ENCODE results near the gene TSPAN18.

The TSPAN18 gene

DNA sequence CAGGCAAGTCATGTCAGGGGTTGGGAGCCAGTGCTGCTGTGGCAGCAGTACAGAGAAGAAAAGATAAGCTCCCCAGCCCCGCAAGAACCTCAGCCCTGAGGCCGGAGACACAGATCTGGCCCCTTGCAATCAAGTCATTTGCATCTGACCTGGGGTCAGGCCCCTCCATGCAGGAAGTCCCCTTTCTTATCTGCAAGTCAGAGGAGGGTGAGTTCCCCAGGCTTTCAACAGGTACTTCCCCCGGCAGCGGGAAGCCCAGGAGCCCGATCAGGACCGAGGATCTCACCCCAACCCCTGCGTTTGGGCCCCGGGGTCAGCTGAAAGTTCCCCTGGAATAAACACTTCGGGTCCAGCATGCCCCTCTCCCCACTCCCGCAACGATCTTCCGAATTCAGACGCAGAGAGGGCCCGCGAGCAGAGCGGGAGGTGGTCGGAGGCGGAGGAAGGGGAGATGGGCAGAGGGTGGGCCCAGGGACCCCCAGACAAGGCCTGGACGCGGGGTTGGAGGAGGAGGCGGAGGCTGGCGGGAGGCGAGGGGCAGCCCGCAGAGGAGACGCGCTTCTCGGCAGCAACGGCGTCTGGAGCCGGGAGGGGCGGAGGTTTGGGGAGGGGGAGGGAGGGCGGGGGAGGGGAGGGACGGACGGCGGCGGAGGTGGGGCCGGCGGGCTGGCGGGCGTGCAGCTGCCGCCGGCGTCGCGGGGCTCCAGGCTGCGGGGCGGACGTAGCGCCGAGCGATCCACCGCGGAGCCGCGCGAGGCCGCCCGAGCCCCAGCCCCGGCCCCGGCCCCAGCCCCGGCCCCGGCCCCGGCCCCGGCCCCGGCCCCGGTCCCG is at the start of gene TSPAN18:
Gene TSPAN18, plus strand, starts transcription at position 680 of the 831 bp plus-strand sequence. CDS start 179,455 bp downstream, outside the sequence.
- DNase-seq: no peak

DNA sequence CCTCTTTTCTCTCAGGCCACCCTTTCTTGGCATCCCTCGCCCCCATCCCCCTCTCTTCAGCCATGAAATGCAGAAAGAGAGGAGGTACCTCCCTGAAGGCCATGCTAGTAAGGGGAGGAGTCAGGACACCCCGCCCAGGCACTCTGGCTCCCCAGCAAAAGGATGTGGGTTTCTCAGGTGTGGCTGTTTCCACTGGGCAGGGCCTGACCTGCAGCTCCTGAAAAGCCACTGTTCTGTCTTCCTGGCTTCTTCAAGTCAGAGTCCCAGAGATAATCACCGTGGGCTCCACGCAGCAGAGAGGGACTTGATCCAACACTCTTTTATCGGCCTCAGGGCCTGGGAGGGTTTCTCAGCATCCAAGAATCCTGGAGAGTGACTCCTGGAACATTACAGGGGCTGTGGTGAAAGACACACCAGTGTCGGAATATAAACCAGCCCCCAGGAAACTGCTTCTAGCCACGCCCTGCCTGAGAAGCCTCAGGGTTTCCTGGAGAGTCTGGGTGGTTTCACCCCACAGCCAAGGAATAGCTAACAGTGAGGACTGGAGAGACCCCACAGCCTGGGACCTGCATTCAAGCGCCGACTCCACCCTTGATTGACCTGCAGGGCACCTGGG is 45.7 kb upstream of the TSPAN18 start:
- peak; percentile 77 for DNase-seq

- peak; percentile 51 for DNase-seq
Observed at GRCh38 chr11:44681698-44682097, 45.1 kb upstream of the TSPAN18 start.

DNA sequence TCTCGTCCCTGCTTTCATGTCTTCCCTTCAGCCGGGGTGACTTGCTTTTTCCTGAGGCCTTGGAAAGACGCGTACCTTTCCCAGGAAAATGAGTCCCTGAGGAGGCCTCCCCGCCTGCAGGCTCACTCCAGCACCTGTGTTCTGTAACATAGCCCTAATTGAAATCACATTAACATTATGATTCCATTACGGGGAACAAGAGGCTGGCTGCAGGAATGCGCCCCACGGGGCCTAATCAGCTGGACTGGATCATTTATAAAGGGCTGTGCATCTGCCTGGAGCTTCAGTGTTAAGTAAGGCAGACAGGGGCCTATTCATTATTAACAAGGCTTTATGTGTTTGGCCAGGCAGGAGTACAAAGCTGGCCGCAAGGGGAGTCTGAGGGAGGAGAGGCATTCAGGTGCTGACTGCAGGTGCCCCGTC is 41.9 kb upstream of the TSPAN18 start:
- no peak for DNase-seq

DNA sequence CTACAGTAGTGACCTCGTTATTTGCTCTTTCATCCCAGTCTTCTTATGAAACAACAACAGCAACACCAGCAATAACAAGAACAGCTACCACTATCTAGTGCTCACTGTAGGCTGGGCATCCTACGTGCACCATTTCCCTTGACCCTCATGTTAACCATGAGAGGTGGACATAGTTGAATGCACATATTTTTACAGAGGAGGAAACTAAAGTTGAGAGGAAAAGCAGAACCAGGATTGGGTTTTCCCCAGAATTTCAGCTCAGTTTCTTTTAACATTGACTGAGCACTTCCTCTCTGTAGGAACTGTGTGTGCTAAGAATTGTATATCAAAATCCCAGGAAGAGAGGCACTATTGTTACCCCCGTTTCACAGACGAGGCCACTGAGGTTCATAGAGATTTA is 39.4 kb upstream of the TSPAN18 start:
- no peak for DNase-seq

DNA sequence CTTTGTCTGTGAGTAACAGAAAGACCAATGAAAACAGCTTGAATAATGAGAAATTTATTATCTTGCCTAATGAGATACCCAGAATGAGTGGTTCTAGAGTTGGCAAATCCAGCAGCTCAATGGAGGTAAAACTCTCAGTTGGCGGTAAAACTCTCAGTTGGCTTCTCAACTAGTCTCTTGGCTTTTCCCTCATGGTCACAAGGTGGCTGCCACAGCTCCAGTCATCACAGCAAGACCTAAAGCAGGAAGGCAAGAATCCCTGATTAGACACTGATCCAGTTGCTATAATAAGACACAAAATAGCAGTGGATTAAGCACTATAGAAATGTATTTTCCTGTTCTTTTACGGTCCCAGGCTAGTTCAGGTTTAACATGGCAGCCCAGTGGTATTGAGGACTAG is 37.5 kb upstream of the TSPAN18 start:
- no peak for DNase-seq

- DNase-seq: no peak
Observed at GRCh38 chr11:44690651-44691050, 36.1 kb upstream of the TSPAN18 start.

GRCh38 chr11:44692460-44692859 is 34.3 kb upstream of the TSPAN18 start:
- no peak for DNase-seq

GRCh38 chr11:44693654-44694119 is 33.1 kb upstream of the TSPAN18 start:
- DNase-seq: no peak

- DNase-seq: no peak
Observed at GRCh38 chr11:44694443-44694842, 32.3 kb upstream of the TSPAN18 start.

DNA sequence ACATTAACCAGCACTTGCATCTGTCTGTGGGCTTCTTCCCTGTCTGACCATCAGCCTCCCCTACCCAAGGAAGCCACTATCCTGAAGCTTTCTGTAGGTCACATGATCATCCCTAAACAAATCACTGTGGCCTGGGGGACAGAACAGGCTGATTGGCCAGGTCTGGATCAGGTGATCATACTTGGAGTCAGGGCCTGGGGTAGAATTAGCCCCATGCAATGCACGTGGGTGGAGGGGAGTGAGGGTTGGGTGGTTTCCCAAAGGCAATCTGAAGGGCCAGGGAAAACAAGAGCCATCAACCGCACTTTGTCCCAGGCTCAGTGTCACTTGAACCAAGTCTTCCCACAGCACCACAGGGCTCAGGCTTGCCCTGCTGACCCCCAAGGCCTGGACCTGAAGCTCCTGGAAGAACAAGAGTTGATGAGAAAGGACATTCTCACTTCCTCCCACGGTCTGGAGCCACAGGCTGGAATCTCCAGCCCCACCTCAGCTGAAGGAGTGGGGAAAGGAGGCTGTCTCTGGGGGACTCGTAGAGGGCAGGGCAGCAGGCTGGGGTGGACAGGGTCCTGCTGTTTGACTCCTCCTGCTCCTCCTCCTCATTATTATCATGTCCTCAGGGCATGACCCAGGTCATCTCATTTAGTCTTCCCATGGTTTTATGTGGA is 31.5 kb upstream of the TSPAN18 start:
- DNase-seq: no peak

- DNase-seq: no peak
Observed at GRCh38 chr11:44698252-44698912, 28.4 kb upstream of the TSPAN18 start.

- DNase-seq: no peak
Observed at GRCh38 chr11:44699497-44700408, 27.0 kb upstream of the TSPAN18 start.

DNA sequence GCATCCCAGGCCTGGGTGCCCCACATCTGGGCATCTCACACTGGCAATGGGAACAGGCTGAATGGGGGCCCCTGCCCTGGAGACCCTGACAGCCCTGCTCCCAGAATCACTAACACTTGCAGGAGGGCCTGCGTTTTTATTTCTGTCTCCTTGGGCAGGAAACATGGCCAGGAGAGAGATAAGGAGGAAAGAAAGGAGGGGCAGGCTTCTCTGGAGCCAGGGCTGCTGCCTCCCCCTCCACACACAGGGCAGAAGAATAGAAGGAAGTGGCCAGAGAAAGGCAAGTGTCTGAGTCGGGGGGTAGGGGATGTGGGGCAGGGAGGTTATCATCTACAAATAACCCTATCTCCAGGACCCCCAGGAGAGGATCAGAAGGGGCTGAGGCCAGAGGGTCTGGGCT is 25.5 kb upstream of the TSPAN18 start:
- no peak for DNase-seq

DNA sequence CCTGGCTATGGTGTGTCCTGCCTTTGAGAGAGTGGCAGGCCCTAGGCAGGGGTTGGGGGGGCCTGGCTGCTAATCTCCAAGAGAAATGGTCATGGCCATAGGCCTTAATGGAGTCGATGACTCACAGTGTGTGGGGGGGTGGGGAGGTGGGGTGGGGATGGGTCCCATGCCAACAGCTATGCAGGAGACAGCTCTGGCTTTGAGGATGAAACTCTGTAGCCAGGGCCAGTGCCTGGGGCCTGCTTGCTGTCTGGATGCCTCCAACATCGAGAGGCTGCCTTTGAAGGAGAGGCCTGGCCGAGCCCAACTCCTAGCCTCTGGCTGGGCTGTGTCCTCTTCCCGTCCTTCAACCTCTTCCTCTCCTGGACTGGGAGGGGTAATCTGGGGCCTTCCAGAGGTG is 23.9 kb upstream of the TSPAN18 start:
- no peak for DNase-seq

DNA sequence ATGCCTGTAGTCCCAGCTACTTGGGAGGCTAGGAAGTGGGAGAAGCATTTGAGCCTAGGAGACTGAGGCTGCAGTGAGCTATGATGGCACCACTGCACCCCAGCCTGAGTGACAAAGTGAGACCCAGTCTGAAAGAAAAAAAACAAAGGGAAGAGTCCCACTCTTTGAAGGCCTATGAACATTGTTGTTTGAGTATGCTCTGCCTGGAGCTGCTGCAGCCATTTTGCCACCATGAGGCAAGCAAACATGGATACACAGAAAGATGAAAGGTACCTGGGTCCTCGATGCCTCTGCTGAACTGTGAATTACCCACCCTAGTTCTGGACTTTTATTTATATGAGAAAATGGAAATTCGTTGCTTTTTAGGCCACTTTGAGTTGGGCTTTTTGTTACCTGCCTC is 19.7 kb upstream of the TSPAN18 start:
- DNase-seq: no peak

GRCh38 chr11:44708009-44708408 is 18.8 kb upstream of the TSPAN18 start:
- no peak for DNase-seq

DNA sequence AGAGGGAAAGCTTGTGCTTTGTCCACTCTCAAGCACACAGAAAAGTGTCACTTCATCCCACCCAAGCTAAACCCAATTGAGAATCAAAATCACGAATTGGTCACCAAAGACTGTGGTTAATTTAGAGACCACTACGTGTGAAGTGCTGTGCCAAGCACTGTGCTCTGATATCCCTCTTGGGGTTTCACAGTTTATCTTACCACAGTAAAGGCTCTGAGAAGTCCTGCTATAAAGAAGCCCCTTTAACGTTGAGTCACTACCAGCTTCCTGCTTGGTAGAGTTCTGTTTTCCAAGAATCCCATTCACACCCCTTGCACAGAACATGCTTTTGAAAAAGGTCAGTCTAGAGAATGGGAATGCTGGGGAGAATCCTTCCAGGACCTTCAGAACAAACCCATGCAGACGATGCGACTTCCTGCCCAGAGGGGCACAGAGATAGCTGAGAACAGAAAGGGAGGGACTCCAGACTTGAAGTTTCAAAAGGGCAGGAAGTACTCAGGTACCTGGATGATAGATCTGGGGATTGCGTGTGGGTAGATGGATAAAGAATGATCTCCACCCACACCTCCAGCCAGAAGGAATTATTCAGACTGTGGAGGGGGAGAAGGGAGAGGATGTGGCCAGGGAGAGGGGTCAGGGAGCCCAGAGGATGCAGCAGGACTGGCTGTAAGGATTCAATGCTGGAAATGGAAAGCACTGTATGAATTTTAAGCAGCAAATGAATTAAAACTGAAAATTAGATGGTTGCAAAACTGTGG is 18.1 kb upstream of the TSPAN18 start:
- no peak for DNase-seq

DNA sequence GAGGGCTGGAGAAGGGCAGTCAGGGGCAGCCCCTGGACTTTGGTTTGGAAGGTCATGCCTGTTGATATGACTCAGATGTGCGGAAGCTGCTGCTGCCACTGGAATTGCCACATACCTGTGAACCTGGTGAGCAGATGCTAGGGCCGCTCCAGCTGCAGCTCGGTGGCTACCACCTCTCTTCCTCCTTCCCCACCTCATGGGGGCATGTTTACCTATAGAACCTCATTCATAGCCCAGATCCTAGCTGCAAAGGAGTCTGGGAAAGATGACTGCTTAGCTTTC is 17.5 kb upstream of the TSPAN18 start:
- DNase-seq: no peak

GRCh38 chr11:44709966-44710365 is 16.8 kb upstream of the TSPAN18 start:
- no peak for DNase-seq

GRCh38 chr11:44711113-44711786 is 15.5 kb upstream of the TSPAN18 start:
- DNase-seq: no peak

All from NK-92 treated with Interleukin-12 subunit alpha and Interleukin-12 subunit beta, amount 100 ng/mL, for 24 hours (cell line).